HG03066 (cell line): ENCODE results near the gene PILRB.
"Not testable (repeated sequence)": the region's sequence is repeated elsewhere in the genome, so short reads cannot be mapped to it uniquely, and the experiment has no call there.

ENCODE experiments used
- ATAC-seq: cut with Tn5 transposase; IDR thresholded peaks from one replicate; pipeline ENCODE4 v1.9.1; 2021; ENCODE audit warnings: low read depth; ENCODE audit not compliant: unreplicated experiment

Gene PILRB

GRCh38 chr7:100358027-100358856 is at the start of gene PILRB:
Gene PILRB, plus strand, starts transcription at chr7:100358117. Its CDS starts 186 bp downstream, at chr7:100358303.
- ATAC-seq = no peak

GRCh38 chr7:100318329-100318728 is 39.6 kb upstream of the PILRB start:
- not testable (repeated sequence) for ATAC-seq

- not testable (repeated sequence) for ATAC-seq
Observed at GRCh38 chr7:100321648-100322047, 36.3 kb upstream of the PILRB start.

- not testable (repeated sequence) for ATAC-seq
Observed at GRCh38 chr7:100324194-100324593, 33.7 kb upstream of the PILRB start.

GRCh38 chr7:100325671-100326070 is 32.2 kb upstream of the PILRB start:
- ATAC-seq = not testable (repeated sequence)

DNA sequence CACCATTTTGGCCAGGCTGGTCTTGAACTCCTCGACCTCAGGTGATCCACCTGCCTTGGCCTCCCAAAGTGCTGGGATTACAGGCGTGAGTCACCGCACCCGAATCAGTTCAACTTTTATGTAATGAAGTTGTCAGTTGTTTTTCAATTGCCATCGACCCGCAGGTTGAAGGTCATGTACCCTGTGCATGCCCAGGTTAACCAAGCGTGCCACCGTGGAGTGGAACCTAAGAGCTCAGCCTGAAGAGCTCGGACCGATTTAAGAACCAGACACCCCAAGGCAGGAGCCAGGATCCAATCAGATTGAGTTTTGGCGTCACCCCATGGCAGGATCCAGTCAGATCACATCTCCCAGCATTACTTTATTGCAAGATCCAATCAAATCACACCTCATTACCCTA is 31.0 kb upstream of the PILRB start:
- ATAC-seq = not testable (repeated sequence)

DNA sequence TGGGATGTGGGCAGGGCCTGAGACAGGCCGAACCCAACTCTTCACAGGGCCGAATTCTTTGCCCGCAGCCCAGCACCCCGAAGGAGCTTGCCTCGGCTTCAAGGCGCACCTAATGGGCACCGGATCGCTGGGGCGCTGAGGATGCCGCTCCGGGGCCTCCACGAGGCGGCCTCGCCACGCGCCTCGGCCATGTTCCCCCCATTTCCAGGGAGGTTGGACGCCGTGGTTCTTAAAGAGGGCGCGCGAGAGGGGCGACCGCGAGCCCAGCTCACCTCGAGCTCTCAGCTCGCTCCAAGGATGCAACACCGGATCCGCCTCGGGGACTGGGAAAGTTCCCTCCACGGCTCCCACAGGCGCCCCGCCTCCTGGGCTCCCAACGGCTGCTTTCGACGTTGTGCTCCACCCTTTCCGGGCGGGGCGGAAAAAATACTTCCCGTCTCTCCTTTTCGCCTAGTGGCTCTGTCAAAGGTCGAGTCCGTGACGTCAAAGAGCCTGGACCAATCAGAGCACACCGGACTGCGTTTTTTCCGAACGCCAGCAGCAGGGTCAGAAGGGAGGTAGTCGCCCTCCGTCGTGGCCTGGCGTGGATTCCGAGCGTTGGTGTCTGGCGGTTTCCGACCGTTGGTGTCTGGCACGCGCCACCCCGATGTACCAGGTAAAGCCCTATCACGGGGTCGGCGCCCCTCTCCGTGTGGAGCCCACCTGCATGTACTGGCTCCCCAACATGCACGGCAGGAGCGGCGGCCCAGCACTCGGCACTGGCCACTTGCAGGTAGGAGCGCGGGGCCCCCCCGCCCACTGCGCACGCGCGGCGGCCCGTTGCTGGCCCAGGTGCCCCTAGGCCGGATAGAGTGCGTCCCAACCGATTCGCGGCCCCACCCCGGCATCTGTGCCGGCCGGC is 22.1 kb upstream of the PILRB start:
- ATAC-seq = peak; percentile 94

GRCh38 chr7:100338083-100338696 is 19.7 kb upstream of the PILRB start:
- not testable (repeated sequence) for ATAC-seq

DNA sequence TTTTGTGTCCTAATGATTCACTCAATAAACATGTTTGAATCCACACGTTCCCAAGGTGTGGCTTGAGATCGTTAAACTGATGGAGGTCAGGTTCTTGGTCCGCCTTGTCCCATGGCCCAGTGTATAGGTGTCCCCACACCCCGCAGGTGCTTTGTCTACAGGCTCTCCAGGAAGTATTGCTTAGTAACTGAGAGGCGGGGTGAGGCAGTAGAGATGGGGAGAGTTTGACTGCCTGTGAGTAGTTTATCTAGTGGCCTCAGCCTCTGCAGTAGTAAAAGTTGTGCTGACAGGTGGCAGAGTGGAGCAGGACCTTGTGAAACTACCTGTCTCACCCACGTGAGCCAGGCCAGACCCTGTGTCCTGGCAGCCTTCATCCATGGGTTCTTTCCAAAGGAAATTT is 16.6 kb upstream of the PILRB start:
- not testable (repeated sequence) for ATAC-seq

- ATAC-seq = no peak
Observed at GRCh38 chr7:100342765-100343164, 15.2 kb upstream of the PILRB start.

- ATAC-seq = not testable (repeated sequence)
Observed at GRCh38 chr7:100344124-100344559, 13.8 kb upstream of the PILRB start.

DNA sequence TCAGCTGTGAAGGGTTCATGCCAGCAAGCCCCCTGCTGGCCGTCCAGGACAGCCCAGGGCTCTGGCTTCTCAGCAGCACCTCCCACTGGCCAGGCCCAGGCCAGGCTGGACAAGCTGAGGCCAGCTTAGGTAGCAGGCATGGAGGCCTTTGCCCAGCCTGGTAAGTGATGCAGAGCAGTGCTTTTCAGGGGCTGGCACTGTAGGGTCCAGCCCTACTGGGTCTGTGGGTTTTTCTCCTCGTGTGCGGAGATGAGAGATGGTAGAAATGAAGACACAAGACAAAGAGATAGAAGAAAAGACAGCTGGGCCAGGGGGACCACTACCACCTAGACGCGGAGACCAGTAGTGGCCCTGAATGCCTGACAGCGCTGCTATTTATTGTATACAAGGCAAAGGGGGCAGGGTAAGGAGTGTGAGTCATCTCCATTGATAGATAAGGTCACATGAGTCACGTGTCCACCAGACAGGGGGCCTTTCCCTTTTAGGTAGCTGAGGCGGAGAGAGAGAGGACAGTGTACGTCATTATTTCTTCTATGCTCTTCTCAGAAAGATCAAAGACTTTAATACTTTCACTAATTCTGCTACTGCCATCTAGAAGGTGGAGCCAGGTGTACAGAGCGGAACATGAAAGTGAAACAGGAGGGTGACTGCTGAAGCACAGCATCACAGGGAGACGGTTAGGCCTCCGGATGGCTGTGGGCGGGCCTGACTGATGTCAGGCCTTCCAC is 13.2 kb upstream of the PILRB start:
- ATAC-seq = peak; percentile 81

DNA sequence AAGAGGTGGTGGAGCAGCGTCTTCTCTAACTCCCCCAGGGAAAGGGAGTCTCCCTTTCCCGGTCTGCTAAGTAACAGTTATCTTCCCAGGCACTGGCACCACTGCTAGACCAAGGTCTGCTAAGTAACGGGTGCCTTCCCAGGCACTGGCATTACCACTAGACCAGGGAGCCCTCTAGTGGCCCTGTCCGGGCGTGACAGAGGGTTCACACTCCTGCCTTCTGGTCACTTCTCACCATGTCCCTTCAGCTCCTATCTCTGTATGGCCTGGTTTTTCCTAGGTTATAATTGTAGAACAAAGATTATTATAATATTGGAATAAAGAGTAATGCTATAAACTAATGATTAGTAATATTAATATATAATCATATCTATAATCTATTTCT is 12.6 kb upstream of the PILRB start:
- ATAC-seq = peak; percentile 31

- ATAC-seq = no peak
Observed at GRCh38 chr7:100346921-100347320, 11.0 kb upstream of the PILRB start.

- no peak for ATAC-seq
Observed at GRCh38 chr7:100348805-100349204, 9.1 kb upstream of the PILRB start.

- ATAC-seq = no peak
Observed at GRCh38 chr7:100349757-100350156, 8.2 kb upstream of the PILRB start.

DNA sequence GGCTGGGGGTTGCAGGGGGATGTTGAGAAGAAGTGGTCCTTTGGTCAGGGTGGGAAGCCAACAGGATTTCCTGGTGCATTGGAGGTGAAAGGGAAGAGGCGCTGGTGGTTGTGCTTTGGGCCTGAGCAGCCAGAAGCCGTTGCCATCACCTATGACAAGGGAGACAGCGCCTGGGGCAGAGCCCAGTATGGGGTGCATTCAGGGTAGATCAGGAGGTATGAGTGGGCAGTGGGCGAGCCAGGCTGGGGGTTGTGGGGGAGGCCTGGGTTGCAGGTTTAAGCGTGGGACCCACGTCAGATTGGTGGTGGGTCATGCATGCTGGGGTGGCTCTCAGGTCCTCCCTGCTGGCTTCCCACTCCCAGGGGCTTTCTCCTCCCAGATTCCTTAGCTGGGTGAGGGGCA is 6.3 kb upstream of the PILRB start:
- ATAC-seq = no peak

DNA sequence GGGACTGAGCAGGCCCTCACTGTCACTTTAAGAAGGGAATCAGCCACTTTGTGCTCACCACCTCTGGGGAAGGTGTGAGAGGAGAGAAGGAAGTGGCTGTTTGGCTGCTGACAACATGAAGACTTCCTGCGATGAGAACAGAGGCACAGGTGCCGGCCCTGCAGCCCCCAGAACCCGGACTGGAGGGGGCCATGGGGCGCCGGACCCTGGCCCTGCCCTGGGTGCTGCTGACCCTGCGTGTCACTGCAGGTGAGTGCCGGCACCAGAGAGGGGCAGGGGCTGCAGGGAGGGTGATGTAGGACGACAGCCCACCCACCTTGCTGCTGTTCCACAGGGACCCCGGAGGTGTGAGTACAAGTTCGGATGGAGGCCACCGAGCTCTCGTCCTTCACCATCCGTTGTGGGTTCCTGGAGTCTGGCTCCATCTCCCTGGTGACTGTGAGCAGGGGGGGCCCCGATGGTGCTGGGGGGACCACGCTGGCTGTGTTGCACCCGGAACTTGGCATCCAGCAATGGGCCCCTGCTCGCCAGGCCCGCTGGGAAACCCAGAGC is 5.6 kb upstream of the PILRB start:
- not testable (repeated sequence) for ATAC-seq

DNA sequence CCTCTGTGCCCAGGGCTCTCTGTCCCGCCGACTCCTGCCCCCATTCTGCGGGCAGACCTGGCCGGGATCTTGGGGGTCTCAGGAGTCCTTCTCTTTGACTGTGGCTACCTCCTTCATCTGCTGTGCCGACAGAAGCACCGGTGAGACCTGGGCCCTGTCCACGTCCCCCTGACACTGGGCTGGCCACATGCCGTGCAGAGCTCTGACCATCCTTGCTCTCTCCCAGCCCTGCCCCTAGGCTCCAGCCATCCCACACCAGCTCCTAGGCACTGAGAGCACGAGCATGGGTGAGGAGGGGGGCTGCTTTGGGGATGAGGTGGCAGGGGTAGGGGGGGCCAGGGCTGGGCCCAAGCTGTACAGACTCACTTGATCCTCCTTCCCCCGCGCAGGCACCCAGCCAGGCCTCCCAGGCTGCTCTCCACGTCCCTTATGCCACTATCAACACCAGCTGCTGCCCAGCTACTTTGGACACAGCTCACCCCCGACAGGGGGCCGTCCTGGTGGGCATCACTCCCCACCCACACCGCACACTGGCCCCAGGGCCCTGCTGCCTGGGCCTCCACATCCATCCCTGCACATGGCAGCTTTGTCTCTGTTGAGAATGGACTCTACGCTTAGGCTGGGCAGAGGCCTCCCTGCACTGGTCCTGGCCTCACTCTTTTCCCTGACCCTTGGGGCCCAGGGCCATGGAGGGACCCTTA is 4.8 kb upstream of the PILRB start:
- no peak for ATAC-seq
